PC-9 (cell line): ENCODE measurements around the gene PIAS4. TPM values are rescaled to one million over a fixed set of nuclear protein-coding genes. Genes with fewer than 3 reads are reported as not detected.

Experiments
- BruUV-seq: library from RNA; stranded (reverse); fragments of 400-500 nt; replicated peaks from 2 replicates; lab custom pipeline; 2021; lab: Mats Ljungman, UMichigan
- CTCF ChIA-PET: fragments of 300-600 bp; sonication (Branson Sonifier 250); formaldehyde crosslinking; loops from one replicate; lab custom pipeline; 2022; ENCODE audit warnings: antibody characterized with exemption; lab: Charles Lee
- POLR2A ChIA-PET: fragments of 300-600 bp; sonication (Branson Sonifier 250); formaldehyde crosslinking; loops from one replicate; lab custom pipeline; 2022; ENCODE audit warnings: antibody characterized with exemption; ENCODE audit not compliant: unreplicated experiment; lab: Charles Lee
- DNase-seq, 2 experiments: peaks; one replicate each; pipeline versions ENCODE4 v3.0.0 to v3.0.0-alpha.2; 2015 to 2022; ENCODE audit warnings: mixed read lengths in 1 of 2
- H2AFZ ChIP-seq: fragments of 200-600 bp; sonication (generic); 2 replicates; pipeline ENCODE4 v1.8.1; 2017; ENCODE audit warnings: antibody characterized with exemption
- H3F3A ChIP-seq: fragments of 200-600 bp; sonication (generic); 2 replicates; pipeline ENCODE4 v1.8.1; 2017; ENCODE audit warnings: antibody characterized with exemption, mild to moderate bottlenecking, low read depth; ENCODE audit not compliant: insufficient read depth
- H3K27ac ChIP-seq: fragments of 200-600 bp; sonication (generic); 2 replicates; pipeline ENCODE4 v1.6.1; 2016; ENCODE audit warnings: mixed run types
- H3K27me3 ChIP-seq: fragments of 200-600 bp; sonication (generic); 2 replicates; pipeline ENCODE4 v1.6.1; 2016; ENCODE audit warnings: low read depth, mixed run types; ENCODE audit not compliant: insufficient read depth
- H3K36me3 ChIP-seq: fragments of 200-600 bp; sonication (generic); 2 replicates; pipeline ENCODE4 v1.6.1; 2016; ENCODE audit warnings: low read depth, mixed run types
- H3K4me1 ChIP-seq: fragments of 200-600 bp; sonication (generic); replicated peaks from 2 replicates; pipeline ENCODE4 v1.6.1; 2016; ENCODE audit warnings: mixed run types; ENCODE audit not compliant: insufficient read depth
- H3K4me2 ChIP-seq: fragments of 200-600 bp; sonication (generic); 2 replicates; pipeline ENCODE4 v1.6.1; 2017; ENCODE audit warnings: mixed run types
- H3K4me3 ChIP-seq: fragments of 200-600 bp; sonication (generic); 2 replicates; pipeline ENCODE4 v1.6.1; 2016; ENCODE audit warnings: mixed run types
- H3K79me2 ChIP-seq: fragments of 200-600 bp; sonication (generic); 2 replicates; pipeline ENCODE4 v1.6.1; 2017; ENCODE audit warnings: low read depth, mixed run types
- H3K9me2 ChIP-seq: fragments of 200-600 bp; sonication (generic); 2 replicates; pipeline ENCODE4 v1.8.1; 2017; ENCODE audit warnings: mild to moderate bottlenecking; ENCODE audit not compliant: insufficient read depth
- H3K9me3 ChIP-seq: fragments of 200-600 bp; sonication (generic); 2 replicates; pipeline ENCODE4 v1.8.1; 2016; ENCODE audit warnings: low read depth; ENCODE audit not compliant: insufficient read depth
- H4K20me1 ChIP-seq: fragments of 200-600 bp; sonication (generic); 2 replicates; pipeline ENCODE4 v1.8.1; 2017; ENCODE audit not compliant: insufficient read depth
- EZH2 ChIP-seq: fragments of 200-600 bp; sonication (generic); IDR thresholded peaks from 2 replicates; pipeline ENCODE4 v1.8.0; 2017; ENCODE audit warnings: antibody characterized with exemption, low read depth
- intact Hi-C: fragments of 100-400 bp; cut with micrococcal nuclease; formaldehyde crosslinking; loops from one replicate; pipeline ENCODE4 v1.10.0; 2022; ENCODE audit not compliant: unreplicated experiment
- total RNA-seq: library from RNA; stranded (reverse); gene quantifications from 2 replicates; pipeline ENCODE4 v1.2.3, GENCODE V29; 2021
- TF ChIP-seq, protein P1 (sequence below): fragments of 200-600 bp; sonication (generic); conservative IDR thresholded peaks from 2 replicates; pipeline ENCODE4 v1.6.1; 2017; ENCODE audit warnings: mixed run types, antibody characterized with exemption, mild to moderate bottlenecking, moderate library complexity

Gene PIAS4
- total RNA-seq, 1 experiment from 2014 or later, result 26.5 TPM

DNA sequence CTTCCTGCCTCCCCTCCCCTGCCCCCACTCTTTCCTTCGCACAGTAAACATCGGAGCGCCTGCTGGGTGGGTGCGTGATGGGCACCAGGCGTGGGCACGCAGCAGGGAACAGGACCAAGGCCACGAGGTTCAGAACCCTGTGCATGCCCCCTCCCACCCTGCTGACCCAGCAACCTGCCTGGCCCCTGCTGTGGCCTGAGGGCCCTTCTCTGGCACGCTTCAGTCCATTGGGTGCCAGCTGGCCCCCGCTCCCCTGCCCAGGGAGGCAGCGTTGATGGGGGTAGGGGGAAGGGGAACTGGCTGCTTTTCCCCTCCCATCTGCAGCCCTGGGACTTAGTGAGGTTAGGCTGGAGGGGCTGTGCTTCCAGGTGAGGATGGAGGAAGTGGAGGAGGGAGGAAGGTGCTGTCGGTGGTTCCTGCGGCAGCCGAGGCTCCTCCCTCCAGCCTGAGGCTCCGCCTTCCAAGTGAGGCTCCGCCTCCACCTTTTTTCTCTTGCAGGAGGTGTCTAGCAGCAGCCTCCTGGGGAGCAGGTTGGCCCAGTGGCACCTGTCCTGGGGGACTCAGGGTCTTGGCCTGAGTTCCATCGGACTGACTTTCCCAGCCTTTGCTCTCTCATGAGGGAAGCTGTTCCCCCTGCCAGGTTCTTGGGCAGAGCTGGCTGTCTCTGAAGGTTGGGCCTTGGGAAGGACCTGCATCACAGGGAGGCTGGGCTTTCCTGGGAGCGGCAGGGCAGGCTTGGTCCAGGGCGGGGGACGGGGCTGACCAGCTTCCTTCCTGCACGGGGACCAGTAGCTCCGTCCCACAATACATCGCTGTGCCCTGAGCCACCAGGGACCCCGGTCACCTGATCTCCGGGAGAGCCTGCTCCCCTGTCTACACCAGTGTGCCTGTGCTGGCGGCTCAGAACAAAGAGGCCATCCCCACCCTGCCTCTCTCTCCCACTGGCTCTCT, 7.3 kb downstream of the PIAS4 start:
- Histone ChIP-seq H3K27ac (no peak overlapping the region), H3K36me3 (no peaks in the 10 kb centered on the region), H4K20me1 (peaks cover 15% of the 10 kb centered on the region), H3K4me2 (no peak overlapping the region), H3K4me1 (no peaks in the 10 kb centered on the region), H3K9me3 (no peaks in the 10 kb centered on the region), H2AFZ (no peak overlapping the region), H3K4me3 (no peak overlapping the region), H3F3A (no peaks in the 10 kb centered on the region), H3K79me2 (peaks cover 7% of the 10 kb centered on the region; the same call in 1 of the 2 replicates), H3K9me2 (no peaks in the 10 kb centered on the region), H3K27me3 (no peaks in the 10 kb centered on the region)
- CTCF ChIA-PET, result no interaction called here
- BruUV-seq, result no TSS peak
- TF ChIP-seq EZH2, result no peak
- DNase-seq, result no peak
- intact Hi-C loops, result no loop called here
- POLR2A ChIA-PET, result no interaction called here

DNA sequence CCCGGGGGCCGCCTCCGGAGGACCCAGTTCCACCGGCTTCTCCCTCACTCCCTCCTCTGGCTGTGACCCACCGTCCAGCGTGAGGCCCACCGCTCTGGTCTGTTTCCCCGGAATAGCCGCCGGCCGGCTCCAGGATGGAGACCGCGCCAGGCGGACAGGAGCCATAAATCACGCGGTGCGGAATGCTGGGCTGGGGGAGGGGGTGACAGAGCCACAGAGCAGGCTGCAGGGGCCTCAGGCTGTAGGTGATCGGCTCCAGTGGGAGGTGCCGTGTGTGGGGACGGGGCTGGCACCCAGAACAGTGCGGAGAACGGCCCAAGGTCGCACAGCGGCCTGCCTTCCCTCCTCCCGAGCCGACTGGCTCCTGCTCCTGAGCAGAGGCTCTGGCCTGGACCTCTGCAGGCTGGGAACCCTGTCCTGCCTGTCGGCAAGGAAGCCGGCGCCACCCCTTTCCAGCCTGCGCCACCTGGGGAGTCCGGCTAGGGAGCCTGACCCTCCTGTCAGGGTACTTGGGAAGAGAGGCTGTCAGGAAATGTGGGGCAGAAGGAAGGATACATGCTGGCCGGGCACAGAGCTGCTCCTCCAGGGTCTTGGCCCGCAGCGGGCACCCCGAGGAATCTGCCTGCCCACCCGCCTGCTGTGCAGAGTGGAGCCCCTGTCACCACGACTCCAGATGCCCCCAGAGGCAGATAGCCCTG, 8.3 kb downstream of the PIAS4 start:
- BruUV-seq, result no TSS peak
- peaks cover 15% of the 10 kb centered on the region for H4K20me1 ChIP-seq
- no peaks in the 10 kb centered on the region for H3K9me3 ChIP-seq
- H3K79me2 ChIP-seq, result peaks cover 6% of the 10 kb centered on the region; the same call in 1 of the 2 replicates
- H3K9me2 ChIP-seq, result no peaks in the 10 kb centered on the region
- H3K4me2 ChIP-seq, result no peak overlapping the region
- intact Hi-C loops, result no loop called here
- no peaks in the 10 kb centered on the region for H3F3A ChIP-seq
- TF ChIP-seq, protein P1, sequence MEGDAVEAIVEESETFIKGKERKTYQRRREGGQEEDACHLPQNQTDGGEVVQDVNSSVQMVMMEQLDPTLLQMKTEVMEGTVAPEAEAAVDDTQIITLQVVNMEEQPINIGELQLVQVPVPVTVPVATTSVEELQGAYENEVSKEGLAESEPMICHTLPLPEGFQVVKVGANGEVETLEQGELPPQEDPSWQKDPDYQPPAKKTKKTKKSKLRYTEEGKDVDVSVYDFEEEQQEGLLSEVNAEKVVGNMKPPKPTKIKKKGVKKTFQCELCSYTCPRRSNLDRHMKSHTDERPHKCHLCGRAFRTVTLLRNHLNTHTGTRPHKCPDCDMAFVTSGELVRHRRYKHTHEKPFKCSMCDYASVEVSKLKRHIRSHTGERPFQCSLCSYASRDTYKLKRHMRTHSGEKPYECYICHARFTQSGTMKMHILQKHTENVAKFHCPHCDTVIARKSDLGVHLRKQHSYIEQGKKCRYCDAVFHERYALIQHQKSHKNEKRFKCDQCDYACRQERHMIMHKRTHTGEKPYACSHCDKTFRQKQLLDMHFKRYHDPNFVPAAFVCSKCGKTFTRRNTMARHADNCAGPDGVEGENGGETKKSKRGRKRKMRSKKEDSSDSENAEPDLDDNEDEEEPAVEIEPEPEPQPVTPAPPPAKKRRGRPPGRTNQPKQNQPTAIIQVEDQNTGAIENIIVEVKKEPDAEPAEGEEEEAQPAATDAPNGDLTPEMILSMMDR, result no peak
- no peak for TF ChIP-seq EZH2
- H3K4me3 ChIP-seq, result no peak overlapping the region
- DNase-seq, result no peak
- ChIA-PET POLR2A (no interaction called here), CTCF (no interaction called here)
- H3K36me3 ChIP-seq, result no peaks in the 10 kb centered on the region
- H3K4me1 ChIP-seq, result no peaks in the 10 kb centered on the region
- H3K27me3 ChIP-seq, result no peaks in the 10 kb centered on the region
- no peak overlapping the region for H3K27ac ChIP-seq
- no peak overlapping the region for H2AFZ ChIP-seq

DNA sequence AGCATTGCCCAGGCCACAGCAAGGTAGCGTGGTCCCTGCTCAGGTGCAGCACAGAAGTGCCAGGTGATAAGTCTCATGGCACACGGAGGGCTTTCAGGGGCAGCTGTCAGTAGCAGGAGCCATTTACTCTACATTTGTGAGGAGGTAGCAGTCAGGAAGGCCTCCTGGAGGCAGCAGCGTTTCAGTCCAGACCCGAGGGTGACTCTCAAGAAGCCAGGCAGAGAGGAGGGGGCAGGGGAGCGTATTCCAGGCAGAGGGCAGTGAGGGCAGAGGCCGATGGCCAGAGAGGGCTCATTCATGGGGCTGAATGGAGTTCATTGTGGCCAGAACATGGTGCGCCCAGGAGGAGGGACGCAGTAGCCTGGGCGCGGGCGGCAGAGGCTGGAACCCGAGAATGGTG, 8.9 kb downstream of the PIAS4 start:
- Histone ChIP-seq H3K4me2 (no peak overlapping the region), H3K27ac (no peak overlapping the region), H3K4me3 (no peak overlapping the region), H3K9me2 (no peaks in the 10 kb centered on the region), H3K27me3 (no peaks in the 10 kb centered on the region), H4K20me1 (peaks cover 18% of the 10 kb centered on the region), H2AFZ (no peak overlapping the region), H3F3A (no peaks in the 10 kb centered on the region), H3K9me3 (no peaks in the 10 kb centered on the region), H3K79me2 (peaks cover 6% of the 10 kb centered on the region; the same call in 1 of the 2 replicates), H3K36me3 (no peaks in the 10 kb centered on the region), H3K4me1 (no peaks in the 10 kb centered on the region)
- intact Hi-C loops, result no loop called here
- ChIA-PET CTCF (no interaction called here), POLR2A (no interaction called here)
- TF ChIP-seq, protein P1, result no peak
- TF ChIP-seq EZH2, result no peak
- BruUV-seq, result no TSS peak
- no peak for DNase-seq
